ENCODE measurements around the gene TRIB2. TPM values are rescaled to one million over a fixed set of nuclear protein-coding genes. Genes with fewer than 3 reads are reported as not detected.

The TRIB2 gene
- total and polyA plus RNA-seq, 10 donors, result 45.5 to 216 (median 120) TPM

GRCh38 chr2:12781329-12781728 lies 64.6 kb downstream of the TRIB2 start:
- Histone ChIP-seq H3K4me3 (no peak overlapping the region), H3K36me3 (no peaks in the 10 kb centered on the region), H3K27ac (no peak overlapping the region), H3K4me1 (no peaks in the 10 kb centered on the region), H3K27me3 (replicated peaks in 1 of 7) (no peaks in the 10 kb centered on the region), H3K9me3 (peaks cover 0 to 12% (median 0%) of the 10 kb centered on the region in 8 donors)
- DNase-seq, result no peak
- intact Hi-C loops (cut with DNase I; ENCODE audit: low total_unique reads), result no loop called here
- TF ChIP-seq POLR2AphosphoS5 (IDR thresholded peaks at IDR 0.05) (no peak), CTCF (IDR thresholded peaks at IDR 0.05 in 8 of 11, conservative IDR thresholded peaks at IDR 0.05 in 3 of 11) (no peak), POLR2A (IDR thresholded peaks at IDR 0.05) (no peak)

- intact Hi-C loops (cut with DNase I; ENCODE audit: low total_unique reads), result no loop called here
- WGBS, 5 donors, result 70 to 86% (median 78%) methylated on average over 7 of the region's 7 CpGs
- Histone ChIP-seq H3K27me3 (replicated peaks in 1 of 7) (no peaks in the 10 kb centered on the region), H3K4me1 (no peaks in the 10 kb centered on the region), H3K9me3 (peaks cover 0 to 12% (median 0%) of the 10 kb centered on the region in 8 donors), H3K36me3 (no peaks in the 10 kb centered on the region), H3K4me3 (no peak overlapping the region), H3K27ac (peak overlapping the region in 5 of 8 donors; percentile 15 to 54 (median 44))
- TF ChIP-seq POLR2AphosphoS5 (IDR thresholded peaks at IDR 0.05) (no peak), CTCF (IDR thresholded peaks at IDR 0.05 in 8 of 11, conservative IDR thresholded peaks at IDR 0.05 in 3 of 11) (no peak), POLR2A (IDR thresholded peaks at IDR 0.05) (no peak)
- no peak for DNase-seq
Measured at GRCh38 chr2:12787891-12788801, 71.4 kb downstream of the TRIB2 start.

GRCh38 chr2:12791906-12792305 lies 75.2 kb downstream of the TRIB2 start:
- Histone ChIP-seq H3K27me3 (replicated peaks in 1 of 7) (no peaks in the 10 kb centered on the region), H3K36me3 (no peaks in the 10 kb centered on the region), H3K4me1 (no peaks in the 10 kb centered on the region), H3K4me3 (no peak overlapping the region), H3K27ac (no peak overlapping the region), H3K9me3 (no peaks in the 10 kb centered on the region)
- TF ChIP-seq POLR2A (IDR thresholded peaks at IDR 0.05) (no peak), CTCF (IDR thresholded peaks at IDR 0.05 in 8 of 11, conservative IDR thresholded peaks at IDR 0.05 in 3 of 11) (no peak), POLR2AphosphoS5 (IDR thresholded peaks at IDR 0.05) (no peak)
- DNase-seq, result no peak
- intact Hi-C loops (cut with DNase I; ENCODE audit: low total_unique reads), result no loop called here
- 83 to 92% (median 89%) methylated on average over 3 of the region's 3 CpGs for WGBS, 5 donors

Small RNAs within 50 kb of the gene (microRNA-seq; reads per million reads assigned to microRNA genes)
- 0 to 0.85 (median 0.36) reads per million in 3 donors for gene MIR3125

Small RNAs within 50 kb of the gene (small RNA-seq; reads per million reads assigned to genes)
- 0 to 0.34 (median 0.10) reads per million in 4 donors for gene MIR3125
